ENCODE data around the gene MAML2.
A peak's percentile ranks its signal among the peaks of the same experiment; 100 is the strongest.

The MAML2 gene

DNA sequence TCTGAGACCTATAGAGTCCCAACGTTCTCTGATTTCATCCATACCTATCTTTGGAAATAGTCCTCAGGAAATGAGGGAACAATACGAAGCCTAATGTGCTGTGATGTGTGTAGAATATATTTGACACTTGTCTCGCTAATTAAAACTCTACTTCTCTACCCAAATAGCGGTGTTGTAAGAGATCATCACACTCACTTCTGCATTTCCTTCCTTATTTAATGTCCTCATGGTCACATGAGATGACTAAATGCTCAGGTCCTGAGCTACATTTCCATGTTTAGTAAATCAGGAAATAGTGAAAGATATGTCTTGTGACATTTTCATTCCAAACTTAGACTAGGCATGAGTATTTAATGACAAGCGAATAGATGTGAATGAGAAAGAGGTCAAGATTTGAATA is 112.3 kb downstream of the MAML2 start:
- in situ Hi-C loops (cut with HindIII; ENCODE audit: low sequenced_read_pairs): no loop called here
- DNase-seq (ENCODE audit: low read depth, low spot score): no peak
- no peak overlapping the region for H3K4me3 ChIP-seq (ENCODE audit: low read depth, low read length)
- no peak for TF ChIP-seq CTCF (IDR thresholded peaks at IDR 0.05; ENCODE audit: low read depth, low read length)

- in situ Hi-C loops (cut with HindIII; ENCODE audit: low sequenced_read_pairs): no loop called here
- TF ChIP-seq CTCF (IDR thresholded peaks at IDR 0.05; ENCODE audit: low read depth, low read length): no peak
- DNase-seq (ENCODE audit: low read depth, low spot score): no peak
- no peak overlapping the region for H3K4me3 ChIP-seq (ENCODE audit: low read depth, low read length)
These were observed 113.5 kb downstream of the MAML2 start for GRCh38 chr11:96229354-96229977.

DNA sequence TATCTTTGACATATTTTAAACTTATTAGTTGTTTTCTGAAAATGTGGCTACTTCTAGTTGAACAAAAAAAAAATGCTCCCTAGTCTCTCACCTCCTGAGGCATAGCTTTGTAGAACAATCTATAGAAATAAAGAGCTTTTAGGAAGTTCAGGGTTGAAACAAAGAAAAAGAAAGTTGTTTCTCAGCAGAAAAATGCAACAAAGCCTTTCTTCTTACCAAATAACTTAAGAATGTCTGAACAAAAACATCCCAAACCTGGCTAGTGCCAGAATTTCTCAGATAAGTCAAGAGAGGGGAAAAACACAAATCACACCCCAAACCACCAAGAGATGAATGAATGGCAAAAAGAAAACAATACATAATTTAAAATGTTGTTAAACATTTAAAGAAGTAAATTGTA is 114.1 kb downstream of the MAML2 start:
- no peak overlapping the region for H3K4me3 ChIP-seq (ENCODE audit: low read depth, low read length)
- DNase-seq (ENCODE audit: low read depth, low spot score): no peak
- no peak for TF ChIP-seq CTCF (IDR thresholded peaks at IDR 0.05; ENCODE audit: low read depth, low read length)
- in situ Hi-C loops (cut with HindIII; ENCODE audit: low sequenced_read_pairs): no loop called here

DNA sequence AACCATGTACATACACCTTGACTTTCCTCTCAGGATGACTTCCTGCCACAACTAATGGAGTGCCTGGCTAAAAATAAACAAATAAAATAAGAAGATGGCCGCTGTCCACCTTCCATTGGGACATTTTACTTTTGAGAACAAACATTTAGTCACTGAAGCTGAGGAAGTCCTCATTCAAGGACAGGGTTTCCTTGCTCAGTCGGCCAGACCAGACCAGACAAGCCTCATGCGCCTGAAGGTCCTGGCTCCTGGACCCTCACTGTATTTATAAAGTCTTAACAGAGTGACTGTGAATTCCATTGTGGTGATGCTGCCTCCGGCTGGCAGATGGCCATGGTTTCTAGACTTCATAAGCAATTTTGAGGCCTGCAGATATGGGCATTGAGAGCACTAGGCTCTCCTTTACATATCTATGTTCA is 114.5 kb downstream of the MAML2 start:
- in situ Hi-C loops (cut with HindIII; ENCODE audit: low sequenced_read_pairs): no loop called here
- no peak overlapping the region for H3K4me3 ChIP-seq (ENCODE audit: low read depth, low read length)
- TF ChIP-seq CTCF (IDR thresholded peaks at IDR 0.05; ENCODE audit: low read depth, low read length): no peak
- peak; percentile 97 for DNase-seq (ENCODE audit: low read depth, low spot score)

GRCh38 chr11:96227244-96227643 is 115.8 kb downstream of the MAML2 start:
- H3K4me3 ChIP-seq (ENCODE audit: low read depth, low read length): no peak overlapping the region
- DNase-seq (ENCODE audit: low read depth, low spot score): no peak
- TF ChIP-seq CTCF (IDR thresholded peaks at IDR 0.05; ENCODE audit: low read depth, low read length): no peak
- in situ Hi-C loops (cut with HindIII; ENCODE audit: low sequenced_read_pairs): no loop called here

GRCh38 chr11:96223083-96223482 is 119.9 kb downstream of the MAML2 start:
- no peak for TF ChIP-seq CTCF (IDR thresholded peaks at IDR 0.05; ENCODE audit: low read depth, low read length)
- DNase-seq (ENCODE audit: low read depth, low spot score): no peak
- in situ Hi-C loops (cut with HindIII; ENCODE audit: low sequenced_read_pairs): no loop called here
- H3K4me3 ChIP-seq (ENCODE audit: low read depth, low read length): no peak overlapping the region

DNA sequence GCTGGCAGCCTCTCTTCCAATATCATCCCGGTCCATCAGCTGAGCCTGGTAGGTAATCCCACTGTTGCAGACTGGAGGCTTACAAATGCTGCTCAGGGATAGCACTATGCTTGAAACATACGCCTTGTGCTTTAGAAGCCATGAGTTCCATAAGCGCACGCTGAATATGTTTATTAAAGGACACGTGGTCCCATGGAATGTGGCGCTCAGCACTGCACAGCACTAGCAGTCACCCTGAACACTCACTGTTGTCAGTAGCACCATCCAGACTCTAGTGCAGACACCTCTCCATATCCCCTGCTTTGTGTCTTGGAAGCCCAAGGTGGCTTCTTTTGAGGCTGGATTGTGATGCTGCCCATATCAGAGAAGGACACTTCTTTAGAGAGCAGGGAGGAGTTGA is 120.9 kb downstream of the MAML2 start:
- in situ Hi-C loops (cut with HindIII; ENCODE audit: low sequenced_read_pairs): no loop called here
- no peak for DNase-seq (ENCODE audit: low read depth, low spot score)

More for the DNA sequence above, 120.9 kb downstream of the MAML2 start:
- TF ChIP-seq CTCF (IDR thresholded peaks at IDR 0.05; ENCODE audit: low read depth, low read length): no peak
- no peak overlapping the region for H3K4me3 ChIP-seq (ENCODE audit: low read depth, low read length)

All from astrocyte of the spinal cord (primary cell).